Erythroblast (primary cell): ENCODE results near the gene TBC1D3B.
"Not testable (repeated sequence)": the region's sequence is repeated elsewhere in the genome, so short reads cannot be mapped to it uniquely, and the experiment has no call there.

Experiments
- GATA1 ChIP-seq: IDR thresholded peaks from 2 replicates; pipeline ENCODE4 v1.6.1; 2011; ENCODE audit warnings: low read depth, mild to moderate bottlenecking, control low read depth, low read length, moderate library complexity
- POLR2A ChIP-seq: IDR thresholded peaks from 2 replicates; pipeline ENCODE4 v1.6.1; 2011; ENCODE audit warnings: mild to moderate bottlenecking, low read length

DNA sequence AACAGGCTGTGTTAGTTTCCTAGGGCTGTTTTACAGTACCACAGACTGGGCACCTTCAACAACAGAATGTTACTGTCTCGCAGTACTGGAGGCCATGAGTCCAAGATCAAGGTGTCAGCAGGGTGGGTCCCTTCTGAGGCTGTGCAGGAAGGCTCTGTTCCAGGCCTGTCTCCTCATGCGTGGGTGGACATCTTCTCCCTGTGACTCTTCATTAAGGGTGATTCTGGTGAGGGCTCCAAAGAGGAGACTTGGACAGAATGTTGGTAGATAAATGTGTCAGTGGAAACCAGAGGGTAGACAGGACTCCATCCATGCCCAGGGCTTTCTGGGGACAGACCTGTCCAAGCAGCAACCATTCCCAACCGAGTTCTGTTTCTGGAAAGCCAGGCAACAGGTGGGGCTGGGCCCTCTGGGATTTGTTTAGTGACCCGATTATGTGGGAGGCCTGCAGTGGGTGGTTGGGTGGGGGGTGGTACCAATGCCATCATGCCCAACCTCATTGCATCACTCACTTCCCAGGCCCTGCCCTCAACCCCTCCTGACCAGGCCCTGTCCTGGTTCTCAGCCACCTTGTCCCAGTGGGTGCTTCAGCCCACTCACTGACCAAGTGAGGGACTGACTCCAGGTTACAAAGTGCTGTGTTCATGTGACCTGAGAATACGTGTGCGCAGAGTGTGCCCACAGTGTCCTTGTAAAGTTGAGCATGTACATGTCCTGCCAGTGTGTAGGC is 5.2 kb upstream of the TBC1D3B start:
- not testable (repeated sequence) for TF ChIP-seq POLR2A, GATA1
